HTERT RPE-1 (cell line): ENCODE measurements around the gene MAP3K10.
"Not testable (repeated sequence)": the region's sequence is repeated elsewhere in the genome, so short reads cannot be mapped to it uniquely, and the experiment has no call there.

Experiments used
- in situ Hi-C: fragments of 300-500 bp; cut with MboI; formaldehyde crosslinking; loops from 4 replicates; pipeline ENCODE4 v1.14.3; 2020; ENCODE audit warnings: low sequenced_read_pairs

MAP3K10 gene

GRCh38 chr19:40190891-40191835 is at the start of gene MAP3K10:
MAP3K10 (plus strand) TSS chr19:40191426; CDS start chr19:40192032, 606 bp downstream.
- in situ Hi-C loops, result no loop called here

DNA sequence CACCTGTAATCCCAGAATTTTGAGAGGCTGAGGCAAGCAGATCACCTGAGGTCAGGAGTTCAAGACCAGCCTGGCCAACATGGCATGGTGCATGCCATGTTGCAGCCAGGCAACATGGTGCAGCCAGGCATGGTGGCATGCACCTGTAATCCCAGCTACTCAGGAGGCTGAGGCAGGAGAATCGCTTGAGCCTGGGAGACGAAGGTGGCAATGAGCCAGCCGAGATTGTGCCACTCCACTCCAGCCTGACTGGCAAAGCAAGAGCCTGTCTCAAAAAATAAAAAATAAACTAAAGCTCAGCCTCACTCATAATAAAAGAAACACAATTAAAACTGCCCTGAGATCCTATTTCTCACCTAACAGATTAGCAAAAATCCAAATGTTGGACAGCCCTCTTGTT is 49.7 kb upstream of the MAP3K10 start:
- in situ Hi-C loops, result no loop called here

DNA sequence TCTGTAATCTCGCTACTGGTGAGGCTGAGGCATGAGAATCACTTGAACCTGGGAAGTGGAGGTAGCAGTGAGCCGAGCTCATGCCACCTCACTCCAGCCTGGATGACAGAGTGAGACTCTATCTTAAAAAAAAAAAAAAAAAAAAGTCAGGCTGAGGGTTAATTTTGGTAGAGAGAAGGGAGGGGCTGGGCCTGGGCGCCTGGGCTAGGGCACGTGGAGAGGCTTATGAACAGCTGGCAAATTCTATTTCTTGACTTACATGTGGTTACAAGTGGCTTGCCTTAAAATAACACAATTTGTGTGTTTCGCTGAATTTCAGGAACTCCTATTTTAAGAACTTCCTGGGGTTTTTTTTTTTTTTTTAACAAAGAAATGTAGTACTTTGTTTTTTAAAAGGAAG is 47.6 kb upstream of the MAP3K10 start:
- in situ Hi-C loops, result no loop called here

DNA sequence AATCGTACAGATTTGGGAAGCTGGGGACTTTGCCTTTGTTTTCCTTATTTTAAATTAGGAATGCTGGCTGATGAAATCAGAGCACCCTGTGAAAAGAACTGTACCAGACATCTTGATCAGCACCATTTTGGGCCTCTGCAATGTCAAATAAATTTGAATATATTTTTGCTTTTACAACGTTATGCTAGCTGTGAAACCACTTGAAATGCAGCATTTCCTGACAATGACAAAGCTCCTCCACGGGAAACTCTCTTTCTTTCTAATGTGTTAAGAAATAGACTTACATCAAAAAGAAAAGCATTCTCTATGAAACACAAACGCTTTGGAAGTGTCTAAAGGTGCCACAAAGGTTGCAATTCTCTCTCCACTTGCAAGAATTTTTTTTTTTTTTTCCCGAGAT is 47.1 kb upstream of the MAP3K10 start:
- in situ Hi-C loops, result no loop called here

- in situ Hi-C loops, result no loop called here
Measured at GRCh38 chr19:40144947-40145748, 46.1 kb upstream of the MAP3K10 start.

- in situ Hi-C loops, result not testable (repeated sequence)
Measured at GRCh38 chr19:40145749-40146029, 45.5 kb upstream of the MAP3K10 start.

DNA sequence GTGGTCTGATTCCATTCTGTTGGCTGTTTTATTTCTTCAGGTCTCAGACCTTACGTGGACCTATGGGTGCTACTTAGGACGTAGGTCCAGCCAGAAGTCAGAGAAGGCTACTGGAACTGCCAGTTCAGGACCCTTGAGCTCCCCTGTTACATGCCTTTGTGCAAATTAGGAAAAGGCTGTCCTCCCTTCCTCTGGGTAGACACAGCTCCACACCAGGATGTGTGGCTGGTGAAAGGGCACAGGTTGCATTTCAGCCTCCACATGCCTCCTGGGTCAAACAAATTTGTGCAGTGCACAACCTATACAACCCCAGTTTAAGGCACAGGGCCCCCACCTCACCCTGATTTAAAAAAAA is 43.9 kb upstream of the MAP3K10 start:
- in situ Hi-C loops, result no loop called here

- in situ Hi-C loops, result no loop called here
Measured at GRCh38 chr19:40147693-40148347, 43.4 kb upstream of the MAP3K10 start.

DNA sequence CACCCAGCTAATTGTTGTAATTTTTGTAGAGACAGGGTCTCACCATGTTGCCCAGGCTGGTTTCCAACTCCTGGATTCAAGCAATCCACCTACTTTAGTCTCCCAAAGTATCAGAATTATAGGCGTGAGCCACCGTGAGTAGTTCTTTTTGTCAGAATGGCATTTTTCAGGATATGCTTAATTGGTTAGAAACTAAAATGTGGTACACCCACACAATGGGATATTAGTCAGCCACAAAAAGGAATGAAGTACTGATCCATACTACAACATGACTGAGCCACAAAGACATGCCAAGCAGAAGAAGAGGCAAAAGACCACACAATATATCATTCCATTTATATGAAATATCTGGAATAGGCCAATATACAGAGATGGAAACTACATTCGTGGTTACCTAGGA is 41.7 kb upstream of the MAP3K10 start:
- in situ Hi-C loops, result no loop called here

GRCh38 chr19:40150170-40150569 is 41.1 kb upstream of the MAP3K10 start:
- in situ Hi-C loops, result no loop called here

DNA sequence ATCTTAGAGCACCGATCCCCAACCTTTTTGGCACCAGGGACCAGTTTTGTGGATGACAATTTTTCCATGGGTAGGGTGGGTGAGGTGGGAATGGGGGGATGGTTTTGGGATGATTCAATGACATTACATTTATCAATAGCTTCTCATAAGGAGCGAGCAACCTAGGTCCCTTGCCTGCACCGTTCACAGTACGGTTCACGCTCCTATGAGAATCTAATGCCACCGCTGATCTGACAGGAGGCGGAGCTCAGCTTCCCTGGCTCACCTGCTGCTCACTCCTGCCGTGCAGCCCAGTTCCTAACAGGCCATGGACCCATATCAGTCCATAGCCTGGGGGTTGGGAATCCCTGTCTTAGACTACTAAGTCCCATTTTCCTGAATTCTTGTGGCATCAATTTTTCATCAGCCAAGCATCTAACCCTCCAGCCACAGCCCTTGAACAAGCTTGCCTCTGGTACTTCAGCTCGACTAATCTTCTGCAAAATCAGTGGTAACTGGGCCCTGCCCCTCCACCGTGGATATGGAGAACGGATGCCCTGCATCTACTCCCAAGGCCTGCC is 37.0 kb upstream of the MAP3K10 start:
- in situ Hi-C loops, result no loop called here

- in situ Hi-C loops, result no loop called here
Measured at GRCh38 chr19:40155749-40156265, 35.4 kb upstream of the MAP3K10 start.

DNA sequence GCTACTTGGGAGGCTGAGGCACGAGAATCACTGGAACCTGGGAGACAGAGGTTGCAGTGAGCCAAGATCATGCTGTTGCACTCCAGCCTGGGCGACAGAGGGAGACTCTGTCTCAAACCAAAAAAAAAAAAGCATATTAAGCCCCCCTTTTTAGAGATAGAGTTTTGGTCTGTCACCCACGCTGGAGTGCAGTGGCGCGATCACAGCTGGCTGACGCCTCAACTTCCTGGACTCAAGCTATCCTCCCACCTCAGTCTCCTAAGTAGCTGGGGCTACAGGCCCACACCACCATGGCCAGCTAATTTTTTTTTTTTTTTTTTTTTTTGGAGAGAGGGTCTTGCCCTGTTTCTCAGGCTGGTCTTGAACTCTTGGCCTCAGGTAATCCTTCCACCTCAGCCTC is 34.2 kb upstream of the MAP3K10 start:
- in situ Hi-C loops, result no loop called here

GRCh38 chr19:40159744-40160143 is 31.5 kb upstream of the MAP3K10 start:
- in situ Hi-C loops, result no loop called here

GRCh38 chr19:40162104-40162503 is 29.1 kb upstream of the MAP3K10 start:
- in situ Hi-C loops, result no loop called here

DNA sequence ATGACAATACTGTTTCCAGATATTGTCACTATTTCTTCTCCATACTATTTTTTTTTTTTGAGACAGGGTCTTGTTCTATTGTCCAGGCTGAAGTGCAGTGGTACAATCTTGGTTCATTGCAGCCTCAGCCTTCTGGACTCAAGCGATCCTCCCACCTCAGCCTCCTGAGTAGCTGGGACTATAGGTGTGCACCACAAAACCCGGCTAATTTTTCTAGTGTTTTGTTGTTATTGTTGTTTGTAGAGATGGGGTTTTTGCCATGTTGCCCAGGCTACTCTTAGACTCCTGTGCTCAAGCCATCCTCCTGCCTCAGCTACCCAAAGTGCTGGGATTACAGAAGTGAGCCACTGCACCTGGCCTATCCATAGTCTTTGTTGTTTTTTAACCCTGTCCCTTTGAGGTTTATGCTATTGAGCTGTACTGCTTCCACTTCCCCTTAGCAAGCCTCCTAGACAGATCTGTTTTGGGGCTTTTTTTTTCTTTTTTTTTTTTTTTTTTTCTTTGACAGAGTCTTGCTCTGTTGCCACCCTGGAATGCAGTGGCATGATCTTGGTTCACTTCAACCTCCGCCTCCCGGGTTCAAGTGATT is 27.6 kb upstream of the MAP3K10 start:
- in situ Hi-C loops, result no loop called here

GRCh38 chr19:40165362-40165937 is 25.8 kb upstream of the MAP3K10 start:
- in situ Hi-C loops, result no loop called here

DNA sequence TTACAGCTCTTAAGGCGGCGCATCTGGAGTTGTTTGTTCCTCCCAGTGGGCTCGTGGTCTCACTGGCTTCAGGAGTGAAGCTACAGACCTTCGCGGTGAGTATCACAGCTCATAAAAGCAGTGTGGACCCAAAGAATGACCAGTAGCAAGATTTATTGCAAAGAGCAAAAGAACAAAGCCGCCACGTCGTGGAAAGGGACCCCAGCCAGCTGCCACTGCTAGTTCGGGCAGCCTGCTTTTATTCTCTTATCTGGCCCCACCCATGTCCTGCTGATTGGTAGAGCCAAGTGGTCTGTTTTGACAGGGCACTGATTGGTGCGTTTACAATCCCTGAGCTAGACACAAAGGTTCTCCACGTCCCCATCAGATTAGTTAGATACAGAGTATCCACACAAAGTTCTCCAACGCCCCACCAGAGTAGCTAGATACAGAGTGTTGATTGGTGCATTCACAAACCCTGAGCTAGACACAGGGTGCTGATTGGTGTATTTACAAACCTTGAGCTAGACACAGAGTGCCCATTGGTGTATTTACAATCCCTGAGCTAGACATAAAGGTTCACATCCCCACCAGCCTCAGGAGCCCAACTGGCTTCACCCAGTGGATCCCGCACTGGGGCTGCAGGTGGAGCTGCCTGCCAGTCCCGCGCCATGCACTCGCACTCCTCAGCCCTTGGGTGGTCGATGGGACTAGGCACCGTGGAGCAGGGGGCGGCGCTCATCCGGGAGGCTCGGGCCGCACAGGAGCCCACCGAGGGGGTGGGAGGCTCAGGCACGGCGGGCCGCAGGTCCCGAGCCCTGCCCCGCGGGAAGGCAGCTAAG is 21.5 kb upstream of the MAP3K10 start:
- in situ Hi-C loops, result not testable (repeated sequence)

DNA sequence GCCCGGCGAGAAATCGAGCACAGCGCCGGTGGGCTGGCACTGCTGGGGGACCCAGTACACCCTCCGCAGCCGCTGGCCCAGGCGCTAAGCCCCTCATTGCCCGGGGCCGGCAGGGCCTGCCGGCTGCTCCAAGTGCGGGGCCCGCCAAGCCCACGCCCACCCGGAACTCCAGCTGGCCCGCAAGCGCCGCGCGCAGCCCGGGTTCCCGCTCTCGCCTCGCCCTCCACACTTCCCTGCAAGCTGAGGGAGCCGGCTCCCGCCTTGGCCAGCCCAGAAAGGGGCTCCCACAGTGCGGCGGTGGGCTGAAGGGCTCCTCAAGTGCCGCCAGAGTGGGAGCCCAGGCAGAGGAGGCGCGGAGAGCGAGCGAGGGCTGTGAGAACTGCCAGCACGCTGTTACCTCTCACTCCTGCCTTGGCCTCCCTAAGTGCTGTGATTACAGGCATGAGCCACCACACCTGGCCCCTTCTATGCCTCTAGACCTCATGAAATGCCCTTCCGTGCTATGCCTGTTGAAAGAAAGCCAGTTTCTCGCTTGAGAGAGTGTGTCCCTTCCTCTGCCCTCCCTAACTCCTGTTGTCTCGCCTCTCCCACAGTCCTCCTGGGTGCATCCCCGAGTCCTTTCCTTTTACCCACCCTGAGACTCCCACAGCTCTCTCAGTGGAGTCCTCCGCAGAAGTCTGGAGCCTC is 20.8 kb upstream of the MAP3K10 start:
- in situ Hi-C loops, result not testable (repeated sequence)
